CD4-positive, alpha-beta T cell (primary cell): ENCODE results near the gene SLC35F1. TPM values are rescaled to one million over a fixed set of nuclear protein-coding genes. Genes with fewer than 3 reads are reported as not detected.

Experiments
- ATAC-seq: fragments of 200-7000 bp; cut with Tn5 transposase; one replicate; pipeline ENCODE4 v1.10.0; 2022; ENCODE audit warnings: mild to moderate bottlenecking; ENCODE audit not compliant: poor library complexity
- CTCF ChIA-PET: fragments of 350-600 bp; sonication (Branson Sonifier 250); formaldehyde crosslinking; loops from one replicate; lab custom pipeline; 2021; ENCODE audit warnings: antibody characterized with exemption, inconsistent platforms; lab: Charles Lee
- POLR2A ChIA-PET: fragments of 350-600 bp; sonication (Branson Sonifier 250); formaldehyde crosslinking; loops from one replicate; lab custom pipeline; 2021; ENCODE audit warnings: antibody characterized with exemption, inconsistent platforms; lab: Charles Lee
- DNase-seq, 14 experiments: peaks; one replicate each; pipeline ENCODE4 v3.0.0-alpha.2; 2013 to 2020; ENCODE audit warnings: mixed read lengths in 2 of 14
- H3K27ac ChIP-seq, 2 donors: one replicate each; pipeline versions ENCODE4 v1.5.1 to v1.7.0; 2013; ENCODE audit warnings: low read length in 2 of 2, low read depth in 1 of 2, mild to moderate bottlenecking in 1 of 2
- H3K27me3 ChIP-seq, 2 experiments: 1 replicate in 1 of 2; 2 replicates in 1 of 2; pipeline versions ENCODE4 v1.6.1 to v1.7.0; 2013; ENCODE audit warnings: low read length in 2 of 2, control low read depth in 1 of 2, mild to moderate bottlenecking in 1 of 2, moderate library complexity in 1 of 2; ENCODE audit not compliant: insufficient read depth in 2 of 2, control insufficient read depth in 1 of 2
- H3K36me3 ChIP-seq: one replicate; pipeline ENCODE4 v1.6.1; 2013; ENCODE audit warnings: low read length, control low read depth; ENCODE audit not compliant: insufficient read depth
- H3K4me1 ChIP-seq: one replicate; pipeline ENCODE4 v1.6.1; 2013; ENCODE audit warnings: low read length, control low read depth; ENCODE audit not compliant: insufficient read depth
- H3K4me3 ChIP-seq: one replicate; pipeline ENCODE4 v1.5.1; 2013; ENCODE audit warnings: mild to moderate bottlenecking, low read length, moderate library complexity
- H3K9me3 ChIP-seq, 2 experiments: 1 replicate in 1 of 2; 2 replicates in 1 of 2; pipeline versions ENCODE4 v1.6.1 to v1.7.0; 2013; ENCODE audit warnings: low read length in 2 of 2, mild to moderate bottlenecking in 2 of 2, control low read depth in 1 of 2, moderate library complexity in 1 of 2; ENCODE audit not compliant: control insufficient read depth in 1 of 2, insufficient read depth in 1 of 2
- H3K27ac Mint-ChIP-seq: one replicate; pipeline ENCODE4 v1.8.0; 2020; ENCODE audit warnings: mixed read lengths
- H3K27me3 Mint-ChIP-seq: one replicate; pipeline ENCODE4 v1.8.0; 2021; ENCODE audit warnings: mixed read lengths
- H3K36me3 Mint-ChIP-seq: one replicate; pipeline ENCODE4 v1.8.0; 2021; ENCODE audit warnings: low read depth, mixed read lengths
- H3K4me1 Mint-ChIP-seq: one replicate; pipeline ENCODE4 v1.8.0; 2021; ENCODE audit warnings: low read depth, mixed read lengths
- H3K4me3 Mint-ChIP-seq: one replicate; pipeline ENCODE4 v1.8.0; 2020; ENCODE audit warnings: mild to moderate bottlenecking, mixed read lengths
- H3K9me3 Mint-ChIP-seq: one replicate; pipeline ENCODE4 v1.8.0; 2020; ENCODE audit warnings: mixed read lengths
- CTCF ChIP-seq: fragments of 200-600 bp; IDR thresholded peaks from one replicate; pipeline ENCODE4 v1.8.0; 2022; ENCODE audit warnings: antibody characterized with exemption, mild to moderate bottlenecking
- intact Hi-C, 2 experiments: fragments of 100-400 bp; cut with DNase I in 1 of 2; cut with micrococcal nuclease in 1 of 2; formaldehyde crosslinking; loops; one replicate each; pipeline versions ENCODE4 v1.15.1 to v1.9.0; 2023 to 2025; cut with DNase I, micrococcal nuclease
- total RNA-seq, 174 experiments: library from RNA in 2 of 174; stranded (reverse) in 2 of 174; gene quantifications; one replicate each; pipeline ENCODE4 v1.2.3 and lab custom pipeline; 2021 to 2026

The SLC35F1 gene
- total RNA-seq, 2 experiments from 2014 or later = not detected

- no peak for ATAC-seq
- Mint-ChIP-seq H3K27me3 (peaks cover 6% of the 10 kb centered on the region), H3K4me1 (no peaks in the 10 kb centered on the region), H3K4me3 (no peak overlapping the region), H3K9me3 (peaks cover 3% of the 10 kb centered on the region), H3K27ac (no peak overlapping the region), H3K36me3 (no peaks in the 10 kb centered on the region)
- H3K27ac ChIP-seq = no peak overlapping the region
- no peaks in the 10 kb centered on the region for H3K27me3 ChIP-seq
- ChIA-PET CTCF (no interaction called here), POLR2A (no interaction called here)
- no peaks in the 10 kb centered on the region for H3K36me3 ChIP-seq
- DNase-seq = no peak
- H3K4me1 ChIP-seq = no peaks in the 10 kb centered on the region
- no peak for TF ChIP-seq CTCF
- H3K4me3 ChIP-seq = no peak overlapping the region
- intact Hi-C loops = no loop called here
- H3K9me3 ChIP-seq = peaks cover 6 to 7% of the 10 kb centered on the region in 2 experiments
These were observed 190.5 kb downstream of the SLC35F1 start for GRCh38 chr6:118097576-118097975.

GRCh38 chr6:118100717-118101116 is 193.7 kb downstream of the SLC35F1 start:
- Mint-ChIP-seq H3K27ac (no peak overlapping the region), H3K4me1 (no peaks in the 10 kb centered on the region), H3K9me3 (no peaks in the 10 kb centered on the region), H3K36me3 (no peaks in the 10 kb centered on the region), H3K4me3 (no peak overlapping the region), H3K27me3 (no peaks in the 10 kb centered on the region)
- TF ChIP-seq CTCF = no peak
- H3K4me3 ChIP-seq = no peak overlapping the region
- H3K36me3 ChIP-seq = no peaks in the 10 kb centered on the region
- ATAC-seq (no peak), DNase-seq (no peak)
- intact Hi-C loops = no loop called here
- H3K9me3 ChIP-seq = peaks cover 0 to 7% of the 10 kb centered on the region in 2 experiments
- H3K4me1 ChIP-seq = no peaks in the 10 kb centered on the region
- POLR2A ChIA-PET = no interaction called here
- no peak overlapping the region for H3K27ac ChIP-seq
- CTCF ChIA-PET = no interaction called here
- H3K27me3 ChIP-seq = no peaks in the 10 kb centered on the region

GRCh38 chr6:118101220-118101619 is 194.2 kb downstream of the SLC35F1 start:
- no peak overlapping the region for H3K4me3 Mint-ChIP-seq
- no peak overlapping the region for H3K27ac Mint-ChIP-seq
- Histone ChIP-seq H3K4me1 (no peaks in the 10 kb centered on the region), H3K36me3 (no peaks in the 10 kb centered on the region), H3K4me3 (no peak overlapping the region), H3K9me3 (peaks cover 0 to 7% of the 10 kb centered on the region in 2 experiments), H3K27ac (no peak overlapping the region), H3K27me3 (no peaks in the 10 kb centered on the region)
- no peaks in the 10 kb centered on the region for H3K27me3 Mint-ChIP-seq
- ChIA-PET CTCF (no interaction called here), POLR2A (no interaction called here)
- intact Hi-C loops = no loop called here
- no peak for TF ChIP-seq CTCF
- DNase-seq = no peak
- no peaks in the 10 kb centered on the region for H3K4me1 Mint-ChIP-seq
- no peak for ATAC-seq
- no peaks in the 10 kb centered on the region for H3K36me3 Mint-ChIP-seq
- no peaks in the 10 kb centered on the region for H3K9me3 Mint-ChIP-seq
